ENCODE results near the gene FKTN.

FKTN gene

DNA sequence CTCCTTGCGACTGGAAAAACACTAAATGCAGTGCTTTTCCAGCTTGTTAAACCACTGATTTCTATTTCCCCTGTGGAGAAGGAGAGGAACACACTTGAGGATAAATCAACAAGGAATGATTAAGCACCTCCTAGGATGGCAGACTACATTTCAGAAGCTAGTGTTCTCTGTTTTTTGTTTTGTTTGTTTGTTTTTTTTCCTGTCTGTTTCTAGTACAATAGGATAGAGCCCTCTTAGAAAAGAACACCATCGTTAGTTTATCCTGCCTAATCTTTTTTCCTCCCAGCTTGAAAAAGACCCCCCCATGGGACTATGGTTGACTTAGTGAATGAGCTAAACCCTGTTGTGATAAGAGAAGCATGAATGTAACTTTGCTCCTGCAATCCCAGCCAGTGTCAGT, 100.4 kb downstream of the FKTN start:
- Histone ChIP-seq H3K79me2 (ENCODE audit: insufficient read depth, low read depth) (no peaks in the 10 kb centered on the region), H3K36me3 (ENCODE audit: insufficient read depth) (no peaks in the 10 kb centered on the region), H3K4me1 (ENCODE audit: low read depth, poor library complexity, severe bottlenecking) (no peaks in the 10 kb centered on the region), H3K4me2 (no peak overlapping the region), H3K4me3 (IDR thresholded peaks at IDR 0.05; ENCODE audit: insufficient read depth, low read depth, low read length) (no peak overlapping the region), H3K9ac (no peak overlapping the region), H3K27me3 (ENCODE audit: insufficient read depth, low read depth) (no peaks in the 10 kb centered on the region), H4K20me1 (ENCODE audit: insufficient read depth) (no peaks in the 10 kb centered on the region), H2AFZ (ENCODE audit: low read depth) (no peak overlapping the region), H3K27ac (no peak overlapping the region)
- TF ChIP-seq, protein P1, sequence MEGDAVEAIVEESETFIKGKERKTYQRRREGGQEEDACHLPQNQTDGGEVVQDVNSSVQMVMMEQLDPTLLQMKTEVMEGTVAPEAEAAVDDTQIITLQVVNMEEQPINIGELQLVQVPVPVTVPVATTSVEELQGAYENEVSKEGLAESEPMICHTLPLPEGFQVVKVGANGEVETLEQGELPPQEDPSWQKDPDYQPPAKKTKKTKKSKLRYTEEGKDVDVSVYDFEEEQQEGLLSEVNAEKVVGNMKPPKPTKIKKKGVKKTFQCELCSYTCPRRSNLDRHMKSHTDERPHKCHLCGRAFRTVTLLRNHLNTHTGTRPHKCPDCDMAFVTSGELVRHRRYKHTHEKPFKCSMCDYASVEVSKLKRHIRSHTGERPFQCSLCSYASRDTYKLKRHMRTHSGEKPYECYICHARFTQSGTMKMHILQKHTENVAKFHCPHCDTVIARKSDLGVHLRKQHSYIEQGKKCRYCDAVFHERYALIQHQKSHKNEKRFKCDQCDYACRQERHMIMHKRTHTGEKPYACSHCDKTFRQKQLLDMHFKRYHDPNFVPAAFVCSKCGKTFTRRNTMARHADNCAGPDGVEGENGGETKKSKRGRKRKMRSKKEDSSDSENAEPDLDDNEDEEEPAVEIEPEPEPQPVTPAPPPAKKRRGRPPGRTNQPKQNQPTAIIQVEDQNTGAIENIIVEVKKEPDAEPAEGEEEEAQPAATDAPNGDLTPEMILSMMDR (conservative IDR thresholded peaks at IDR 0.05; ENCODE audit: low read depth, low read length): no peak

DNA sequence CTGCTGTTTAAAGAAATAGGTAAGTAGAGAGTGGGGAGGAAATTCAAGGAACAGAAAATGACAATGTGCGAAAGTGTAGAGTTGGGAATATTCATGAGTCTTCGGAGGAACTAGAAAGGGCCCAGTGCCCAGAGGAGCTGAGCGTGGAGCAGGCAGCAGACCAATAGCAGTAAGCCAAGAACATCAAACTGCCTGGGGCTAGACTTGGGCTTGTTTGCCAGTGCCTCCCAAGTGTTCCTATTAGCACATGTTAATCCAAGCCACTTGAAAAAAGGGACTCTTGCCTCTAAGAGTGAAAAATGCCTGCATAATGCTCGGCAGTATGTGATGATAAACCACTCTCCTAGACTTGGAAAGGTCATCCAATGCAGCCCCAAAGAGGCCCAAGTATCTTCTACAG, 103.1 kb downstream of the FKTN start:
- Histone ChIP-seq H3K9ac (no peak overlapping the region), H3K79me2 (ENCODE audit: insufficient read depth, low read depth) (no peaks in the 10 kb centered on the region), H4K20me1 (ENCODE audit: insufficient read depth) (no peaks in the 10 kb centered on the region), H3K27ac (no peak overlapping the region), H3K4me3 (IDR thresholded peaks at IDR 0.05; ENCODE audit: insufficient read depth, low read depth, low read length) (no peak overlapping the region), H3K27me3 (ENCODE audit: insufficient read depth, low read depth) (no peaks in the 10 kb centered on the region), H2AFZ (ENCODE audit: low read depth) (no peak overlapping the region), H3K36me3 (ENCODE audit: insufficient read depth) (no peaks in the 10 kb centered on the region), H3K4me2 (no peak overlapping the region), H3K4me1 (ENCODE audit: low read depth, poor library complexity, severe bottlenecking) (no peaks in the 10 kb centered on the region)
- TF ChIP-seq, protein P1 (conservative IDR thresholded peaks at IDR 0.05; ENCODE audit: low read depth, low read length): no peak

DNA sequence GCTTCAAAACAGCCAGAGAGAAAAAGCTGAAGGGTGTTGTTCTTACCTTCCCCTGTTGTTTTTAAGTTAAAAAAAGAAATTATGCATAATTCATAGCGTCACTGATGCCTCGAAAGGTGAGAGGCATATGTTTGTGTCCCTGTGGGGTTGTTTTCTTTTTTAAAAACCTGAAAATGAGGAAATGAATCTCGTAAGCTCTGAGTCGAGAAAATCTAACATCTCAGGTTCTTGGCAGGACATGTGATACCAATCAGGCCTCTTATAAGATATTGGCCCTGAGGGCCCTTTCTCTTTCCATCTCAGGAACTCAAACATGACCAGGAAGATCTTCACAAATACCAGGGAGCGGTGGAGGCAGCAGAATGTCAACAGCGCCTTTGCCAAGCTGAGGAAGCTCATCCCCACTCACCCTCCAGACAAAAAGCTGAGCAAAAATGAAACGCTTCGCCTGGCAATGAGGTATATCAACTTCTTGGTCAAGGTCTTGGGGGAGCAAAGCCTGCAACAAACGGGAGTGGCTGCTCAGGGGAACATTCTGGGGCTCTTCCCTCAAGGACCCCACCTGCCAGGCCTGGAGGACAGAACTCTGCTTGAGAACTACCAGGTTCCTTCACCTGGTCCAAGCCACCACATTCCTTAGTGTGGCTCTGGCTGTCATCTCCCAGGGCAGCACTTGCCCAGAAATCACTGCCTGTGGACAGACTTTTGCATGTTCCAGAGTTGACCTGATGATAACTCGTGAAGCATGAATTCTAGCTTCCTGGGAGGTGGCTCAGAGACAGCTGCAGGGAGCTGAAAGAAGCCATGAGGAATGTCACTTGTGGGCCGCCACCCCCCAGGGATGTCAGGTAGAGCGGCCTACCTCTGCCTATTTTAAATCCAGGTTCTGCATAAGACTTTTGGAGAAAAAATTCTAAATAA, 104.5 kb downstream of the FKTN start, which contains the start of gene TAL2:
Gene TAL2, plus strand, starts transcription at position 274 of the 921 bp plus-strand sequence. Its CDS starts 40 bp downstream, at position 314.
- no peak within 1 kb of the TSS for H3K4me3 ChIP-seq (IDR thresholded peaks at IDR 0.05; ENCODE audit: insufficient read depth, low read depth, low read length)
- no peak within 1 kb of the TSS for H3K9ac ChIP-seq
- TF ChIP-seq, protein P1 (conservative IDR thresholded peaks at IDR 0.05; ENCODE audit: low read depth, low read length): no peak
- no peak within 1 kb of the TSS for H3K4me2 ChIP-seq
- H3K36me3 ChIP-seq (ENCODE audit: insufficient read depth): no peaks in the 10 kb centered on the region
- H4K20me1 ChIP-seq (ENCODE audit: insufficient read depth): no peaks in the 10 kb centered on the region
- no peak within 1 kb of the TSS for H2AFZ ChIP-seq (ENCODE audit: low read depth)
- no peaks in the 10 kb centered on the region for H3K4me1 ChIP-seq (ENCODE audit: low read depth, poor library complexity, severe bottlenecking)
- no peaks in the 10 kb centered on the region for H3K79me2 ChIP-seq (ENCODE audit: insufficient read depth, low read depth)
- no peak within 1 kb of the TSS for H3K27ac ChIP-seq
- no peaks in the 10 kb centered on the region for H3K27me3 ChIP-seq (ENCODE audit: insufficient read depth, low read depth)

DNA sequence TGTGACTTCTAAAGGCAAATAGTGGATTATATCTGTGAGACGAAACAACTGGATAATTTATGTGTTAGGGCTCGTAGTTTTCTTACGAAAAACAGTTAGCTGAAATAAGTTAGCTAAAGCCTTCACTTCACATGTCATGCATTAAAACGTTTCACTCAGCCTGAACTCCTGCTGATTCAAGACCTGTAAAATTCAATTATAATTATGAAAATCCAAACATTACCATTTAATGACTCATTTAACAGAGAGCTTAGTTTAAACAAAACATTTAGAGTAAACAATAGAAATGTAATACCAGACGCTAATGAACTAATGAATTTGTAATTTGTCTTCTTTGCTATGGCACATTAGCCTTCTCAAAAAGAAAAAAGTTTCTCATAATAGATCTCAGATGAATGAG, 106.0 kb downstream of the FKTN start:
- TF ChIP-seq, protein P1 (conservative IDR thresholded peaks at IDR 0.05; ENCODE audit: low read depth, low read length): no peak
- Histone ChIP-seq H3K9ac (no peak overlapping the region), H3K36me3 (ENCODE audit: insufficient read depth) (no peaks in the 10 kb centered on the region), H4K20me1 (ENCODE audit: insufficient read depth) (no peaks in the 10 kb centered on the region), H3K27me3 (ENCODE audit: insufficient read depth, low read depth) (no peaks in the 10 kb centered on the region), H3K4me1 (ENCODE audit: low read depth, poor library complexity, severe bottlenecking) (no peaks in the 10 kb centered on the region), H3K79me2 (ENCODE audit: insufficient read depth, low read depth) (no peaks in the 10 kb centered on the region), H3K4me2 (no peak overlapping the region), H2AFZ (ENCODE audit: low read depth) (no peak overlapping the region), H3K27ac (no peak overlapping the region), H3K4me3 (IDR thresholded peaks at IDR 0.05; ENCODE audit: insufficient read depth, low read depth, low read length) (no peak overlapping the region)

Measured in KMS-11 (cell line).